ENCODE results near the gene FOXJ1.

FOXJ1 gene

DNA sequence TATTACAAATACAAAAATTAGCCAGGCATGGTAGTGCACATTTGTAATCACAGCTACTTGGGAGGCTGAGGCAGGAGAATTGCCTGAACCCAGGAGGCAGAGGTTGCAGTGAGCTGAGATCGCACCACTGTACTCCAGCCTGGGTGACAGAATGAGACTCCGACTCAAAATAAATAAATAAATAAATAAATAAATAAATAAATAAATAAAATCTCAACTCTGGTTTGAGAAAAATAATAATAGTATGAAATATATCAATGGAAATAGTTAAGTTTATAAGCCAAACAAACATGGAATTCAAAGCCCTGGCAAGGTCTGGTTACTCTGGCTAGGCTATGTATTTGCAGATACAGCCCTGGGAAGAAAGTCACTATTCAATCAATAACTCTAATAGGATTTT lies 45.7 kb upstream of the FOXJ1 start (continued):
- TF ChIP-seq ZNF19 (tag by site-specific recombination; IDR thresholded peaks at IDR 0.05; ENCODE audit: low read depth) = peak; percentile 90; the same call in 1 of the 2 replicates
- 0 out of 2 replicates have a peak, but pooled peaks have one; percentile 47 for TF ChIP-seq ZNF530 (tag by site-specific recombination; IDR thresholded peaks at IDR 0.05; ENCODE audit: low read depth)
- peak; percentile 87; the same call in 1 of the 2 replicates for TF ChIP-seq ZNF140 (tag by site-specific recombination; IDR thresholded peaks at IDR 0.05)
- 0 out of 2 replicates have a peak, but pooled peaks have one; percentile 42 for TF ChIP-seq ZNF704 (tag by site-specific recombination; IDR thresholded peaks at IDR 0.05)

DNA sequence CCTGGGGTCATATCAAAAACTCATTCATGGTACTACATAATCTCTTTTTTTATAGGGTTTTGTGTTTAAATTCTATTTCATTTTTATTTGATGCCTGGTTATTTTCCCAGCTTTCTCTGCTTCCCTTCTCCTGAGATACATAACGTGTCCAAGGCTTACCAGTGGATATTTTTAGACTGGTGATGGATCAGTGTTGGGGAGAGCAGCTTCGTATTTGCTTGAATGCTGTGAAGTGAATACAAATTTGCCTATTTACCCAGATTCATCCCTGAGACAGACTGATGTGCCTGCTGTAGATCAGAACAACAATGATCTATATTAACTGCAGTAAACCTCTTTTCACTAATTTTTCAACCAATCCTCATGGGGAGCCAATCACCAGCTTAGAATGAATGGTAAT lies 43.2 kb upstream of the FOXJ1 start:
- ChIA-PET CTCF (interaction anchor here (0.8 to 3.0 kb wide), 10 partner anchors 10 to 180 kb away, joined by 3 to 28 read pairs (median 4); no protein-coding TSS in a partner anchor), POLR2A (no interaction called here)
- TF ChIP-seq, protein P1, sequence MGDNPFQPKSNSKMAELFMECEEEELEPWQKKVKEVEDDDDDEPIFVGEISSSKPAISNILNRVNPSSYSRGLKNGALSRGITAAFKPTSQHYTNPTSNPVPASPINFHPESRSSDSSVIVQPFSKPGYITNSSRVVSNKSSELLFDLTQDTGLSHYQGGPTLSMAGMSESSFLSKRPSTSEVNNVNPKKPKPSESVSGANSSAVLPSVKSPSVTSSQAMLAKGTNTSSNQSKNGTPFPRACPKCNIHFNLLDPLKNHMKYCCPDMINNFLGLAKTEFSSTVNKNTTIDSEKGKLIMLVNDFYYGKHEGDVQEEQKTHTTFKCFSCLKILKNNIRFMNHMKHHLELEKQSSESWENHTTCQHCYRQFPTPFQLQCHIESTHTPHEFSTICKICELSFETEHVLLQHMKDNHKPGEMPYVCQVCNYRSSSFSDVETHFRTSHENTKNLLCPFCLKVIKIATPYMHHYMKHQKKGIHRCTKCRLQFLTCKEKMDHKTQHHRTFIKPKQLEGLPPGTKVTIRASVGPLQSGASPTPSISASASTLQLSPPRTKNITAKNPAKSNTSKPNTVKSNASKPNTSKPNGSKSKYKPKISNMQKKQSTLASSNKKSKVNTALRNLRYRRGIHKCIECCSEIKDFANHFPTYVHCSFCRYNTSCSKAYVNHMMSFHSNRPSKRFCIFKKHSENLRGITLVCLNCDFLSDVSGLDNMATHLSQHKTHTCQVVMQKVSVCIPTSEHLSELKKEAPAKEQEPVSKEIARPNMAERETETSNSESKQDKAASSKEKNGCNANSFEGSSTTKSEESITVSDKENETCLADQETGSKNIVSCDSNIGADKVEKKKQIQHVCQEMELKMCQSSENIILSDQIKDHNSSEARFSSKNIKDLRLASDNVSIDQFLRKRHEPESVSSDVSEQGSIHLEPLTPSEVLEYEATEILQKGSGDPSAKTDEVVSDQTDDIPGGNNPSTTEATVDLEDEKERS (tag by site-specific recombination; IDR thresholded peaks at IDR 0.05) = no peak
- TF ChIP-seq ZNF324 (tag by site-specific recombination; IDR thresholded peaks at IDR 0.05) (no peak), HOXD13 (CRISPR knock-in tag; IDR thresholded peaks at IDR 0.05; ENCODE audit: borderline replicate concordance) (no peak)
- H3K27ac ChIP-seq (ENCODE audit: extremely low read depth, low read depth, low read length) = no peak overlapping the region
- no peaks in the 10 kb centered on the region for H3K36me3 ChIP-seq (ENCODE audit: control insufficient read depth in 2 of 2, insufficient read depth in 1 of 2, low read length in 2 of 2)
- H3K9me3 ChIP-seq (ENCODE audit: control insufficient read depth, insufficient read depth, low read depth, low read length) = no peaks in the 10 kb centered on the region
- H3K4me1 ChIP-seq (ENCODE audit: control insufficient read depth, insufficient read depth, low read length) = peaks cover 4% of the 10 kb centered on the region
- no peak overlapping the region for H3K4me3 ChIP-seq (ENCODE audit: low read depth, low read length)

- Histone ChIP-seq H3K9me3 (ENCODE audit: control insufficient read depth, insufficient read depth, low read depth, low read length) (no peaks in the 10 kb centered on the region), H3K4me3 (ENCODE audit: low read depth, low read length) (no peak overlapping the region), H3K27ac (ENCODE audit: extremely low read depth, low read depth, low read length) (no peak overlapping the region), H3K4me1 (ENCODE audit: control insufficient read depth, insufficient read depth, low read length) (no peaks in the 10 kb centered on the region), H3K36me3 (ENCODE audit: control insufficient read depth in 2 of 2, insufficient read depth in 1 of 2, low read length in 2 of 2) (no peaks in the 10 kb centered on the region)
- POLR2A ChIA-PET = interaction anchor here (0.7 kb wide), 1 partner anchor 530 kb away, joined by 3 read pairs; no protein-coding TSS in a partner anchor
- CTCF ChIA-PET = interaction anchor here (0.6 to 6.7 kb wide), 47 partner anchors 10 to 599 kb away, joined by 3 to 78 read pairs (median 5); partner anchors contain the start of gene EXOC7
- TF ChIP-seq ZSCAN30 (tag by site-specific recombination; IDR thresholded peaks at IDR 0.05) (no peak), ZNF335 (tag by site-specific recombination; conservative IDR thresholded peaks at IDR 0.05) (peak; percentile 91), ZNF555 (tag by site-specific recombination; conservative IDR thresholded peaks at IDR 0.05) (no peak), ZNF707 (tag by site-specific recombination; IDR thresholded peaks at IDR 0.05) (no peak), KLF1 (tag by site-specific recombination; IDR thresholded peaks at IDR 0.05) (no peak), ZNF580 (tag by site-specific recombination; IDR thresholded peaks at IDR 0.05) (no peak), ZNF174 (tag by site-specific recombination; IDR thresholded peaks at IDR 0.05) (no peak), ZBTB26 (tag by site-specific recombination; optimal IDR thresholded peaks at IDR 0.05) (peak; percentile 27), ZNF155 (tag by site-specific recombination; IDR thresholded peaks at IDR 0.05) (no peak)
- TF ChIP-seq, protein P2, sequence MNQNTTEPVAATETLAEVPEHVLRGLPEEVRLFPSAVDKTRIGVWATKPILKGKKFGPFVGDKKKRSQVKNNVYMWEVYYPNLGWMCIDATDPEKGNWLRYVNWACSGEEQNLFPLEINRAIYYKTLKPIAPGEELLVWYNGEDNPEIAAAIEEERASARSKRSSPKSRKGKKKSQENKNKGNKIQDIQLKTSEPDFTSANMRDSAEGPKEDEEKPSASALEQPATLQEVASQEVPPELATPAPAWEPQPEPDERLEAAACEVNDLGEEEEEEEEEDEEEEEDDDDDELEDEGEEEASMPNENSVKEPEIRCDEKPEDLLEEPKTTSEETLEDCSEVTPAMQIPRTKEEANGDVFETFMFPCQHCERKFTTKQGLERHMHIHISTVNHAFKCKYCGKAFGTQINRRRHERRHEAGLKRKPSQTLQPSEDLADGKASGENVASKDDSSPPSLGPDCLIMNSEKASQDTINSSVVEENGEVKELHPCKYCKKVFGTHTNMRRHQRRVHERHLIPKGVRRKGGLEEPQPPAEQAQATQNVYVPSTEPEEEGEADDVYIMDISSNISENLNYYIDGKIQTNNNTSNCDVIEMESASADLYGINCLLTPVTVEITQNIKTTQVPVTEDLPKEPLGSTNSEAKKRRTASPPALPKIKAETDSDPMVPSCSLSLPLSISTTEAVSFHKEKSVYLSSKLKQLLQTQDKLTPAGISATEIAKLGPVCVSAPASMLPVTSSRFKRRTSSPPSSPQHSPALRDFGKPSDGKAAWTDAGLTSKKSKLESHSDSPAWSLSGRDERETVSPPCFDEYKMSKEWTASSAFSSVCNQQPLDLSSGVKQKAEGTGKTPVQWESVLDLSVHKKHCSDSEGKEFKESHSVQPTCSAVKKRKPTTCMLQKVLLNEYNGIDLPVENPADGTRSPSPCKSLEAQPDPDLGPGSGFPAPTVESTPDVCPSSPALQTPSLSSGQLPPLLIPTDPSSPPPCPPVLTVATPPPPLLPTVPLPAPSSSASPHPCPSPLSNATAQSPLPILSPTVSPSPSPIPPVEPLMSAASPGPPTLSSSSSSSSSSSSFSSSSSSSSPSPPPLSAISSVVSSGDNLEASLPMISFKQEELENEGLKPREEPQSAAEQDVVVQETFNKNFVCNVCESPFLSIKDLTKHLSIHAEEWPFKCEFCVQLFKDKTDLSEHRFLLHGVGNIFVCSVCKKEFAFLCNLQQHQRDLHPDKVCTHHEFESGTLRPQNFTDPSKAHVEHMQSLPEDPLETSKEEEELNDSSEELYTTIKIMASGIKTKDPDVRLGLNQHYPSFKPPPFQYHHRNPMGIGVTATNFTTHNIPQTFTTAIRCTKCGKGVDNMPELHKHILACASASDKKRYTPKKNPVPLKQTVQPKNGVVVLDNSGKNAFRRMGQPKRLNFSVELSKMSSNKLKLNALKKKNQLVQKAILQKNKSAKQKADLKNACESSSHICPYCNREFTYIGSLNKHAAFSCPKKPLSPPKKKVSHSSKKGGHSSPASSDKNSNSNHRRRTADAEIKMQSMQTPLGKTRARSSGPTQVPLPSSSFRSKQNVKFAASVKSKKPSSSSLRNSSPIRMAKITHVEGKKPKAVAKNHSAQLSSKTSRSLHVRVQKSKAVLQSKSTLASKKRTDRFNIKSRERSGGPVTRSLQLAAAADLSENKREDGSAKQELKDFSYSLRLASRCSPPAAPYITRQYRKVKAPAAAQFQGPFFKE (tag by site-specific recombination; IDR thresholded peaks at IDR 0.05; ENCODE audit: borderline replicate concordance) = no peak
- TF ChIP-seq, protein P3, sequence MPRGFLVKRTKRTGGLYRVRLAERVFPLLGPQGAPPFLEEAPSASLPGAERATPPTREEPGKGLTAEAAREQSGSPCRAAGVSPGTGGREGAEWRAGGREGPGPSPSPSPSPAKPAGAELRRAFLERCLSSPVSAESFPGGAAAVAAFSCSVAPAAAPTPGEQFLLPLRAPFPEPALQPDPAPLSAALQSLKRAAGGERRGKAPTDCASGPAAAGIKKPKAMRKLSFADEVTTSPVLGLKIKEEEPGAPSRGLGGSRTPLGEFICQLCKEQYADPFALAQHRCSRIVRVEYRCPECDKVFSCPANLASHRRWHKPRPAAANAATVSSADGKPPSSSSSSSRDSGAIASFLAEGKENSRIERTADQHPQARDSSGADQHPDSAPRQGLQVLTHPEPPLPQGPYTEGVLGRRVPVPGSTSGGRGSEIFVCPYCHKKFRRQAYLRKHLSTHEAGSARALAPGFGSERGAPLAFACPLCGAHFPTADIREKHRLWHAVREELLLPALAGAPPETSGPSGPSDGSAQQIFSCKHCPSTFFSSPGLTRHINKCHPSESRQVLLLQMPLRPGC (tag by site-specific recombination; IDR thresholded peaks at IDR 0.05) = no peak
These were observed 41.1 kb upstream of the FOXJ1 start for GRCh38 chr17:76182016-76182764.

Measured in HEK293 (cell line).